Measurements from ENCODE around the gene RAB14. TPM values are rescaled to one million over a fixed set of nuclear protein-coding genes. Genes with fewer than 3 reads are reported as not detected.

Gene RAB14
- total RNA-seq, 1 experiment from 2014 or later = 63.1 TPM

GRCh38 chr9:121204611-121205010, 2.9 kb upstream of the RAB14 start:
- intact Hi-C loops (cut with micrococcal nuclease) = no loop called here
- ChIA-PET POLR2A (no interaction called here), CTCF (interaction anchor here (0.8 kb wide), 1 partner anchor 9 kb away, joined by 3 read pairs; no protein-coding TSS in a partner anchor), RAD21 (ENCODE audit: low non-redundant PET in 1 of 2, low total read pairs in 2 of 2, uncharacterized antibody in 2 of 2, unreplicated experiment in 2 of 2) (no interaction called here)
- no peak overlapping the region for H3K4me3 ChIP-seq (replicated peaks in 1 of 2; ENCODE audit: low read depth in 1 of 2, low read length in 2 of 2)
- H3K79me2 ChIP-seq (ENCODE audit: insufficient read depth, low read length) = peaks cover 20% of the 10 kb centered on the region
- no peaks in the 10 kb centered on the region for H3K27me3 ChIP-seq (ENCODE audit: insufficient read depth, low read length)
- no peak overlapping the region for H3K27ac ChIP-seq (ENCODE audit: low read depth, low read length)
- DNase-seq (ENCODE audit: low read depth, low spot score) (no peak), ATAC-seq (no peak)
- no peak overlapping the region for H3K9ac ChIP-seq (ENCODE audit: low read length)
- no peaks in the 10 kb centered on the region for H3K9me2 ChIP-seq (ENCODE audit: insufficient read depth)
- no peaks in the 10 kb centered on the region for H3K9me3 ChIP-seq (ENCODE audit: control insufficient read depth in 1 of 2, insufficient read depth in 1 of 2, low read depth in 1 of 2, low read length in 2 of 2)
- H3K36me3 ChIP-seq (ENCODE audit: control insufficient read depth in 1 of 2, insufficient read depth in 2 of 2, low read length in 2 of 2) = no peaks in the 10 kb centered on the region
- no TSS peak for BruUV-seq (replicated peaks)
- no peak for TF ChIP-seq JUND (IDR thresholded peaks at IDR 0.05)
- no peak for TF ChIP-seq ZBTB33 (IDR thresholded peaks at IDR 0.05; ENCODE audit: extremely low read depth, insufficient replicate concordance, low read length)
- TF ChIP-seq RAD21 (IDR thresholded peaks at IDR 0.05; ENCODE audit: low read depth) = no peak
- TF ChIP-seq CBX3 (IDR thresholded peaks at IDR 0.05; ENCODE audit: low read depth) = no peak
- no peak for TF ChIP-seq CEBPB (IDR thresholded peaks at IDR 0.05; ENCODE audit: low read depth)
- no peak for TF ChIP-seq EZH2phosphoT487 (IDR thresholded peaks at IDR 0.05; ENCODE audit: borderline replicate concordance)
- TF ChIP-seq ATF3 (IDR thresholded peaks at IDR 0.05) = no peak
- TF ChIP-seq POLR2A (IDR thresholded peaks at IDR 0.05; ENCODE audit: borderline replicate concordance, extremely low read depth, insufficient read depth, insufficient read length) = no peak
- TF ChIP-seq EZH2 (IDR thresholded peaks at IDR 0.05) = no peak
- no peak for TF ChIP-seq ZFX (IDR thresholded peaks at IDR 0.05)
- no peak for TF ChIP-seq ZNF274 (IDR thresholded peaks at IDR 0.05; ENCODE audit: low read depth, low read length)
- H2AFZ ChIP-seq (ENCODE audit: low read depth, low read length, poor library complexity, severe bottlenecking) = no peak overlapping the region
- peaks cover 9% of the 10 kb centered on the region; the same call in 1 of the 2 replicates for H4K20me1 ChIP-seq (ENCODE audit: insufficient read depth)
- peaks cover 9 to 14% of the 10 kb centered on the region in 2 experiments; a peak in 3 of 4 replicates for H3K4me1 ChIP-seq (ENCODE audit: control insufficient read depth in 1 of 2, insufficient read depth in 2 of 2, low read length in 2 of 2)
- no peak overlapping the region for H3K4me2 ChIP-seq (ENCODE audit: low read length)

Data from HCT116 (cell line).